GM06990 (cell line): ENCODE measurements around the gene HSPA2.

Experiments used
- DNase-seq: peaks from one replicate; pipeline ENCODE4 v3.0.0-alpha.2; 2011; ENCODE audit not compliant: insufficient read length; ENCODE audit errors: extremely low read depth
- H3K27me3 ChIP-seq: replicated peaks from 2 replicates; pipeline ENCODE4 v1.6.0; 2011; ENCODE audit warnings: low read length; ENCODE audit not compliant: control insufficient read depth, insufficient read depth
- H3K36me3 ChIP-seq: 2 replicates; pipeline ENCODE4 v1.5.1; 2011; ENCODE audit warnings: low read length; ENCODE audit not compliant: control insufficient read depth, insufficient read depth
- H3K4me3 ChIP-seq: replicated peaks from 2 replicates; pipeline ENCODE4 v1.5.1; 2011; ENCODE audit warnings: low read depth, mild to moderate bottlenecking, control low read depth, low read length
- CTCF ChIP-seq: IDR thresholded peaks from 2 replicates; pipeline ENCODE4 v1.5.1; 2011; ENCODE audit warnings: low read length, control low read depth, mild to moderate bottlenecking, inconsistent platforms; ENCODE audit not compliant: insufficient read depth, poor library complexity, severe bottlenecking

The HSPA2 gene

GRCh38 chr14:64536488-64537245 lies 3.9 kb upstream of the HSPA2 start:
- Histone ChIP-seq H3K36me3 (no peaks in the 10 kb centered on the region), H3K4me3 (no peak overlapping the region), H3K27me3 (no peaks in the 10 kb centered on the region)
- no peak for TF ChIP-seq CTCF
- DNase-seq: no peak

- H3K36me3 ChIP-seq: no peaks in the 10 kb centered on the region
- no peak for DNase-seq
- TF ChIP-seq CTCF: no peak
- H3K4me3 ChIP-seq: no peak overlapping the region
- no peaks in the 10 kb centered on the region for H3K27me3 ChIP-seq
Measured at GRCh38 chr14:64541261-64541971, 875 bp downstream of the HSPA2 start.

DNA sequence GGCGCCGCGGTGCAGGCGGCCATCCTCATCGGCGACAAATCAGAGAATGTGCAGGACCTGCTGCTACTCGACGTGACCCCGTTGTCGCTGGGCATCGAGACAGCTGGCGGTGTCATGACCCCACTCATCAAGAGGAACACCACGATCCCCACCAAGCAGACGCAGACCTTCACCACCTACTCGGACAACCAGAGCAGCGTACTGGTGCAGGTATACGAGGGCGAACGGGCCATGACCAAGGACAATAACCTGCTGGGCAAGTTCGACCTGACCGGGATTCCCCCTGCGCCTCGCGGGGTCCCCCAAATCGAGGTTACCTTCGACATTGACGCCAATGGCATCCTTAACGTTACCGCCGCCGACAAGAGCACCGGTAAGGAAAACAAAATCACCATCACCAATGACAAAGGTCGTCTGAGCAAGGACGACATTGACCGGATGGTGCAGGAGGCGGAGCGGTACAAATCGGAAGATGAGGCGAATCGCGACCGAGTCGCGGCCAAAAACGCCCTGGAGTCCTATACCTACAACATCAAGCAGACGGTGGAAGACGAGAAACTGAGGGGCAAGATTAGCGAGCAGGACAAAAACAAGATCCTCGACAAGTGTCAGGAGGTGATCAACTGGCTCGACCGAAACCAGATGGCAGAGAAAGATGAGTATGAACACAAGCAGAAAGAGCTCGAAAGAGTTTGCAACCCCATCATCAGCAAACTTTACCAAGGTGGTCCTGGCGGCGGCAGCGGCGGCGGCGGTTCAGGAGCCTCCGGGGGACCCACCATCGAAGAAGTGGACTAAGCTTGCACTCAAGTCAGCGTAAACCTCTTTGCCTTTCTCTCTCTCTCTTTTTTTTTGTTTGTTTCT lies 1.7 kb downstream of the HSPA2 start:
- TF ChIP-seq CTCF: no peak
- no peak overlapping the region for H3K4me3 ChIP-seq
- peak; percentile 23 for DNase-seq

DNA sequence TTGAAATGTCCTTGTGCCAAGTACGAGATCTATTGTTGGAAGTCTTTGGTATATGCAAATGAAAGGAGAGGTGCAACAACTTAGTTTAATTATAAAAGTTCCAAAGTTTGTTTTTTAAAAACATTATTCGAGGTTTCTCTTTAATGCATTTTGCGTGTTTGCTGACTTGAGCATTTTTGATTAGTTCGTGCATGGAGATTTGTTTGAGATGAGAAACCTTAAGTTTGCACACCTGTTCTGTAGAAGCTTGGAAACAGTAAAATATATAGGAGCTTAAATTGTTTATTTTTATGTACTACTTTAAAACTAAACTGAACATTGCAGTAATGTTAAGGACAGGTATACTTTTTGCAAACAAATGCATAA lies 2.3 kb downstream of the HSPA2 start:
- H3K36me3 ChIP-seq: no peaks in the 10 kb centered on the region
- DNase-seq: no peak
- no peak overlapping the region for H3K4me3 ChIP-seq
- no peaks in the 10 kb centered on the region for H3K27me3 ChIP-seq
- TF ChIP-seq CTCF: no peak

More for the DNA sequence above, 1.7 kb downstream of the HSPA2 start:
- Histone ChIP-seq H3K36me3 (no peaks in the 10 kb centered on the region), H3K27me3 (no peaks in the 10 kb centered on the region)

- no peak for TF ChIP-seq CTCF
- no peak for DNase-seq
- no peak overlapping the region for H3K4me3 ChIP-seq
- no peaks in the 10 kb centered on the region for H3K27me3 ChIP-seq
- no peaks in the 10 kb centered on the region for H3K36me3 ChIP-seq
Measured at GRCh38 chr14:64544607-64545312, 4.2 kb downstream of the HSPA2 start.
